AG10803 (cell line): Measurements from ENCODE around the gene CTSK.

Source experiments
- DNase-seq: peaks from one replicate; pipeline ENCODE4 v3.0.0; 2010; ENCODE audit warnings: low read depth
- H3K4me3 ChIP-seq: 2 replicates; pipeline ENCODE4 v1.5.1; 2011; ENCODE audit warnings: mild to moderate bottlenecking, low read length, control low read depth
- TF ChIP-seq, protein P1 (sequence below): conservative IDR thresholded peaks from 2 replicates; pipeline ENCODE4 v1.5.1; 2011; ENCODE audit warnings: mild to moderate bottlenecking, low read length, control low read depth, inconsistent platforms

The CTSK gene

GRCh38 chr1:150813028-150813707 lies 5.1 kb upstream of the CTSK start:
- TF ChIP-seq, protein P1, sequence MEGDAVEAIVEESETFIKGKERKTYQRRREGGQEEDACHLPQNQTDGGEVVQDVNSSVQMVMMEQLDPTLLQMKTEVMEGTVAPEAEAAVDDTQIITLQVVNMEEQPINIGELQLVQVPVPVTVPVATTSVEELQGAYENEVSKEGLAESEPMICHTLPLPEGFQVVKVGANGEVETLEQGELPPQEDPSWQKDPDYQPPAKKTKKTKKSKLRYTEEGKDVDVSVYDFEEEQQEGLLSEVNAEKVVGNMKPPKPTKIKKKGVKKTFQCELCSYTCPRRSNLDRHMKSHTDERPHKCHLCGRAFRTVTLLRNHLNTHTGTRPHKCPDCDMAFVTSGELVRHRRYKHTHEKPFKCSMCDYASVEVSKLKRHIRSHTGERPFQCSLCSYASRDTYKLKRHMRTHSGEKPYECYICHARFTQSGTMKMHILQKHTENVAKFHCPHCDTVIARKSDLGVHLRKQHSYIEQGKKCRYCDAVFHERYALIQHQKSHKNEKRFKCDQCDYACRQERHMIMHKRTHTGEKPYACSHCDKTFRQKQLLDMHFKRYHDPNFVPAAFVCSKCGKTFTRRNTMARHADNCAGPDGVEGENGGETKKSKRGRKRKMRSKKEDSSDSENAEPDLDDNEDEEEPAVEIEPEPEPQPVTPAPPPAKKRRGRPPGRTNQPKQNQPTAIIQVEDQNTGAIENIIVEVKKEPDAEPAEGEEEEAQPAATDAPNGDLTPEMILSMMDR: peak; percentile 89
- peak; percentile 70 for DNase-seq
- H3K4me3 ChIP-seq: no peak overlapping the region

- no peak for DNase-seq
- H3K4me3 ChIP-seq: no peak overlapping the region
- TF ChIP-seq, protein P1: no peak
These were observed 3.0 kb upstream of the CTSK start for GRCh38 chr1:150810958-150811659.

- no peak overlapping the region for H3K4me3 ChIP-seq
- TF ChIP-seq, protein P1: no peak
- peak; percentile 89 for DNase-seq
These were observed 1.6 kb upstream of the CTSK start for GRCh38 chr1:150809651-150810050.

DNA sequence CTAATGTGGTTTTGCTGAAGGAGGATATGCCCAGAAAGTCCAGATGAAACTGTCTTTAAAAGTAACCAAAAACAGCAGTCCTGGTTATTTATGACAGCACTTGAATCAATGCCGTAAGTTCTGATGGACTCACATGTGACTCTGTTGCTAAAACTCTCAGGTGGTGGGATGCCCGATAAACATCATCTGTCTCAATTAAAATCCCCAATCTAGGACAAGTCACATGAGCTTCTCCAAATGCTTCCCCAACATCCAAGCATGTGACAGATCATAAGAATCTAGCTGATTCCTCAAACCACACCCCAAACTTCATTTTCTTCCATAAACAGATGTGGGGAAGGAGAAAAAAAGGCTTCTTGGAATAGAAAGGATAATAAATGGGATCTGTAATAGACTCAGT lies 786 bp upstream of the CTSK start:
- TF ChIP-seq, protein P1: no peak
- peak; percentile 84 for DNase-seq
- H3K4me3 ChIP-seq: peak overlapping the region; percentile 54

GRCh38 chr1:150807249-150808023 lies 624 bp downstream of the CTSK start:
- H3K4me3 ChIP-seq: peak overlapping the region; percentile 54
- DNase-seq: peak; percentile 66
- TF ChIP-seq, protein P1: no peak

DNA sequence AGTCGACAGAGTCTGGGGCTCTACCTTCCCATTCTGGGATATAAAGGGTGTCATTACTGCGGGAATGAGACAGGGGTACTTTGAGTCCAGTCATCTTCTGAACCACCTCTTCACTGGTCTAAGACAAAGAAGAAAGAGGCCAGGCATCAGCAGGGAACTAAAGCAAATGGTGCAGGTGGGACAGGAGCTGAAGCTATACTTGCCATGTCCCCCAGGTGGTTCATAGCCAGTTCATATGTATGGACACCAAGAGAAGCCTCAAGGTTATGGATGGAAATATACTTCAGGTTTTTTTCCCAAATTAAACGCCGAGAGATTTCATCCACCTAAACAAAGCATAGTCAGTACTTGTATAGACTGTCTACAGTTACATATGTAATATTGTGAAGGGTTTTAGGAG lies 2.2 kb downstream of the CTSK start:
- TF ChIP-seq, protein P1: no peak
- no peak for DNase-seq

More for the DNA sequence above, 2.2 kb downstream of the CTSK start:
- H3K4me3 ChIP-seq: no peak overlapping the region
